A549 (cell line): ENCODE results near the gene ATG16L1. TPM values are rescaled to one million over a fixed set of nuclear protein-coding genes. Genes with fewer than 3 reads are reported as not detected.

Source experiments
- ATAC-seq, 2 experiments: fragments of 200-7000 bp in 1 of 2; fragments of >200 bp in 1 of 2; cut with Nextera tagmentation in 1 of 2; cut with Tn5 transposase in 1 of 2; 3 replicates each; pipeline versions ENCODE4 v1.8.0 to v1.9.1; 2018 to 2020; ENCODE audit warnings: mild to moderate bottlenecking in 1 of 2, moderate library complexity in 1 of 2
- CTCF ChIA-PET: fragments of 300-600 bp; sonication (Branson Sonifier 250); formaldehyde crosslinking; extraction: SDS; loops from one replicate; lab custom pipeline; 2021; ENCODE audit warnings: antibody characterized with exemption, inconsistent platforms; lab: Yijun Ruan, JAX
- POLR2A ChIA-PET: fragments of 350-600 bp; formaldehyde crosslinking; extraction: SDS; loops from one replicate; lab custom pipeline; 2021; ENCODE audit warnings: antibody characterized with exemption, inconsistent platforms; lab: Yijun Ruan, JAX
- DNase-seq, 2 experiments: peaks; one replicate each; pipeline versions ENCODE4 v3.0.0 to v3.0.0-alpha.2; 2011 to 2016; ENCODE audit warnings: low read depth in 1 of 2, low spot score in 1 of 2
- FAIRE-seq: peaks from 2 replicates; lab custom pipeline; 2011; peaks lifted over from hg19 to GRCh38; lab: Jason Lieb, UNC
- H3K27ac ChIP-seq, 2 experiments: fragments of >200 bp; sonication (Bioruptor Twin); formaldehyde crosslinking; 3 replicates each; pipeline ENCODE4 v1.5.1; 2016 to 2017
- H3K4me1 ChIP-seq: fragments of >200 bp; sonication (Bioruptor Twin); formaldehyde crosslinking; 3 replicates; pipeline ENCODE4 v1.6.1; 2016
- H3K4me2 ChIP-seq: fragments of >200 bp; sonication (Bioruptor Twin); formaldehyde crosslinking; 3 replicates; pipeline ENCODE4 v1.6.1; 2016
- H3K4me3 ChIP-seq: fragments of >200 bp; sonication (Bioruptor Twin); formaldehyde crosslinking; 3 replicates; pipeline ENCODE4 v1.5.1; 2016
- H3K9me3 ChIP-seq: fragments of >200 bp; sonication (Bioruptor Twin); formaldehyde crosslinking; 3 replicates; pipeline ENCODE4 v1.6.1; 2016
- BCL3 ChIP-seq: fragments of >200 bp; sonication (Bioruptor Twin); formaldehyde crosslinking; IDR thresholded peaks from 3 replicates; pipeline ENCODE4 v1.6.1; 2016
- CEBPB ChIP-seq, 2 experiments: fragments of >200 bp in 1 of 2; sonication (Bioruptor Twin) in 1 of 2; formaldehyde crosslinking in 1 of 2; IDR thresholded peaks; 2 replicates each; pipeline ENCODE4 v1.6.1; 2012 to 2016
- CHD2 ChIP-seq: fragments of 150-350 bp; IDR thresholded peaks from 2 replicates; pipeline ENCODE4 v1.6.1; 2014; ENCODE audit warnings: low read length; ENCODE audit not compliant: partially characterized antibody
- CHD4 ChIP-seq: fragments of 200-600 bp; sonication (generic); IDR thresholded peaks from 2 replicates; pipeline ENCODE4 v1.6.1; 2016; ENCODE audit warnings: antibody characterized with exemption, mild to moderate bottlenecking, borderline replicate concordance
- EHMT2 ChIP-seq: fragments of 200-600 bp; sonication (generic); IDR thresholded peaks from 2 replicates; pipeline ENCODE4 v1.6.1; 2016; ENCODE audit warnings: antibody characterized with exemption, low read depth, mild to moderate bottlenecking, moderate library complexity
- ESRRA ChIP-seq: fragments of 150-350 bp; IDR thresholded peaks from 2 replicates; pipeline ENCODE4 v1.6.1; 2014; ENCODE audit warnings: mild to moderate bottlenecking, low read length, borderline replicate concordance
- FOSB ChIP-seq: fragments of 250-450 bp; sonication (Bioruptor Pico); IDR thresholded peaks from 2 replicates; pipeline ENCODE4 v1.5.0; 2020; ENCODE audit warnings: mild to moderate bottlenecking, moderate library complexity
- FOSL2 ChIP-seq, 2 experiments: fragments of 450-650 bp in 1 of 2; fragments of >200 bp in 1 of 2; sonication (Bioruptor Twin) in 1 of 2; formaldehyde crosslinking; IDR thresholded peaks; 2 replicates each; pipeline versions ENCODE4 v1.5.0 to v1.6.1; 2016 to 2020; ENCODE audit warnings: mild to moderate bottlenecking in 1 of 2, moderate library complexity in 1 of 2
- HDAC2 ChIP-seq: fragments of 200-600 bp; sonication (generic); IDR thresholded peaks from 2 replicates; pipeline ENCODE4 v1.6.1; 2016
- HES2 ChIP-seq: fragments of >200 bp; sonication (Bioruptor Twin); formaldehyde crosslinking; IDR thresholded peaks from 2 replicates; pipeline ENCODE4 v1.6.1; 2016
- HOXB13 ChIP-seq: fragments of 250-450 bp; sonication (Bioruptor Pico); IDR thresholded peaks from 2 replicates; pipeline ENCODE4 v1.5.0; 2020; ENCODE audit warnings: low read depth, mild to moderate bottlenecking, moderate library complexity
- HOXB5 ChIP-seq: fragments of 250-450 bp; sonication (Bioruptor Pico); IDR thresholded peaks from 2 replicates; pipeline ENCODE4 v1.5.0; 2020; ENCODE audit warnings: mild to moderate bottlenecking, moderate library complexity
- KDM1A ChIP-seq: fragments of 200-600 bp; sonication (generic); IDR thresholded peaks from 2 replicates; pipeline ENCODE4 v1.6.1; 2016; ENCODE audit warnings: low read depth, mild to moderate bottlenecking
- POLR2AphosphoS2 ChIP-seq: conservative IDR thresholded peaks from 2 replicates; pipeline ENCODE4 v1.6.1; 2012; ENCODE audit warnings: low read length, improper control_type of control experiment, inconsistent platforms
- RAD21 ChIP-seq, 2 experiments: fragments of >200 bp in 1 of 2; sonication (Bioruptor Twin) in 1 of 2; formaldehyde crosslinking in 1 of 2; IDR thresholded peaks in 1 of 2; conservative IDR thresholded peaks in 1 of 2; 2 replicates in 1 of 2; 3 replicates in 1 of 2; pipeline ENCODE4 v1.6.1; 2012 to 2018; ENCODE audit warnings: inconsistent platforms in 1 of 2
- RCOR1 ChIP-seq: fragments of 150-350 bp; IDR thresholded peaks from 2 replicates; pipeline ENCODE4 v1.6.1; 2014; ENCODE audit warnings: antibody characterized with exemption, low read length, low read depth
- RFX5 ChIP-seq: fragments of 450-650 bp; IDR thresholded peaks from 2 replicates; pipeline ENCODE4 v1.7.1; 2014; ENCODE audit warnings: antibody characterized with exemption, mild to moderate bottlenecking, moderate library complexity
- RNF2 ChIP-seq: fragments of 200-600 bp; sonication (generic); IDR thresholded peaks from 2 replicates; pipeline ENCODE4 v1.6.1; 2016; ENCODE audit warnings: low read depth, mild to moderate bottlenecking, antibody characterized with exemption, moderate library complexity, borderline replicate concordance
- SMC3 ChIP-seq: fragments of >200 bp; sonication (Bioruptor Twin); formaldehyde crosslinking; IDR thresholded peaks from 3 replicates; pipeline ENCODE4 v1.6.1; 2018; ENCODE audit warnings: inconsistent platforms
- SREBF2 ChIP-seq: fragments of 450-650 bp; IDR thresholded peaks from 2 replicates; pipeline ENCODE4 v1.6.1; 2014; ENCODE audit warnings: mild to moderate bottlenecking, moderate library complexity
- TP53 ChIP-seq: fragments of 250-450 bp; sonication (Bioruptor Pico); IDR thresholded peaks from 2 replicates; pipeline ENCODE4 v1.5.0; 2021; ENCODE audit warnings: mild to moderate bottlenecking, moderate library complexity
- USF2 ChIP-seq: fragments of 450-650 bp; IDR thresholded peaks from 2 replicates; pipeline ENCODE4 v1.6.1; 2014; ENCODE audit warnings: antibody characterized with exemption
- ZC3H11A ChIP-seq: fragments of 450-650 bp; IDR thresholded peaks from 2 replicates; pipeline ENCODE4 v1.6.1; 2014; ENCODE audit warnings: antibody characterized with exemption, mild to moderate bottlenecking
- ZFP36 ChIP-seq: fragments of 450-650 bp; IDR thresholded peaks from 2 replicates; pipeline ENCODE4 v1.6.1; 2014; ENCODE audit warnings: borderline replicate concordance; ENCODE audit not compliant: partially characterized antibody
- WGBS: methylation state at CpG from one replicate; pipeline ENCODE4 v1.1.6; 2017; ENCODE audit errors: missing lambda C conversion rate; 5-methylcytosine and 5-hydroxymethylcytosine counted together
- polyA plus RNA-seq, 4 experiments: library from polyadenylated mRNA; depleted of rRNA in 3 of 4; stranded (reverse); fragments of >200 nt; fragmentation: RNase III in 1 of 4; extraction: RNeasy Plus Mini Kit Qiagen cat#74134 plus additional on column Dnase treatment in 1 of 4; gene quantifications; 2 replicates in 3 of 4; 3 replicates in 1 of 4; pipeline ENCODE4 v1.2.3, GENCODE V29; 2011 to 2017
- TF ChIP-seq, protein P1 (sequence below): fragments of >200 bp; sonication (Bioruptor Twin); formaldehyde crosslinking; IDR thresholded peaks from 3 replicates; pipeline ENCODE4 v1.5.1; 2016
- TF ChIP-seq, protein P2 (sequence below): fragments of 250-450 bp; sonication (Bioruptor Pico); IDR thresholded peaks from 2 replicates; pipeline ENCODE4 v1.5.0; 2020; ENCODE audit warnings: low read depth, mild to moderate bottlenecking, moderate library complexity
- TF ChIP-seq, protein P3 (sequence below): IDR thresholded peaks from 2 replicates; pipeline ENCODE4 v1.6.1; 2012
- TF ChIP-seq, protein P4 (sequence below): IDR thresholded peaks from 2 replicates; pipeline ENCODE4 v1.6.1; 2012; ENCODE audit warnings: low read depth, borderline replicate concordance

ATG16L1 gene
- polyA plus RNA-seq, 2 of the 4 experiments (the other 2 are of a cell fraction), result 45.1 to 70.9 TPM

GRCh38 chr2:233255151-233255550 lies 3.7 kb downstream of the ATG16L1 start:
- H3K4me2 ChIP-seq, result peak overlapping the region; percentile 85
- no peak overlapping the region for H3K4me3 ChIP-seq
- FAIRE-seq, result no peak
- ATAC-seq, result no peak
- no peak for TF ChIP-seq HOXB5 (CRISPR knock-in tag)
- TF ChIP-seq, protein P1, sequence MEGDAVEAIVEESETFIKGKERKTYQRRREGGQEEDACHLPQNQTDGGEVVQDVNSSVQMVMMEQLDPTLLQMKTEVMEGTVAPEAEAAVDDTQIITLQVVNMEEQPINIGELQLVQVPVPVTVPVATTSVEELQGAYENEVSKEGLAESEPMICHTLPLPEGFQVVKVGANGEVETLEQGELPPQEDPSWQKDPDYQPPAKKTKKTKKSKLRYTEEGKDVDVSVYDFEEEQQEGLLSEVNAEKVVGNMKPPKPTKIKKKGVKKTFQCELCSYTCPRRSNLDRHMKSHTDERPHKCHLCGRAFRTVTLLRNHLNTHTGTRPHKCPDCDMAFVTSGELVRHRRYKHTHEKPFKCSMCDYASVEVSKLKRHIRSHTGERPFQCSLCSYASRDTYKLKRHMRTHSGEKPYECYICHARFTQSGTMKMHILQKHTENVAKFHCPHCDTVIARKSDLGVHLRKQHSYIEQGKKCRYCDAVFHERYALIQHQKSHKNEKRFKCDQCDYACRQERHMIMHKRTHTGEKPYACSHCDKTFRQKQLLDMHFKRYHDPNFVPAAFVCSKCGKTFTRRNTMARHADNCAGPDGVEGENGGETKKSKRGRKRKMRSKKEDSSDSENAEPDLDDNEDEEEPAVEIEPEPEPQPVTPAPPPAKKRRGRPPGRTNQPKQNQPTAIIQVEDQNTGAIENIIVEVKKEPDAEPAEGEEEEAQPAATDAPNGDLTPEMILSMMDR, result no peak
- TF ChIP-seq FOSB (CRISPR knock-in tag), result no peak
- no peak for TF ChIP-seq BCL3
- no peak for TF ChIP-seq SREBF2
- TF ChIP-seq POLR2AphosphoS2, result no peak
- no peak for TF ChIP-seq CHD2
- TF ChIP-seq RFX5, result no peak
- no peak for TF ChIP-seq ZC3H11A
- no peak for TF ChIP-seq EHMT2
- no peak for TF ChIP-seq RCOR1
- no peak for TF ChIP-seq USF2
- TF ChIP-seq KDM1A, result no peak
- 90% methylated on average over 11 of the region's 11 CpGs for WGBS
- CTCF ChIA-PET, result interaction anchor here (2.0 to 5.8 kb wide), 2 partner anchors 8 to 379 kb away, joined by 4 to 49 read pairs; no protein-coding TSS in a partner anchor
- POLR2A ChIA-PET, result no interaction called here
- no peak for DNase-seq
- H3K4me1 ChIP-seq, result peaks cover 42% of the 10 kb centered on the region
- H3K27ac ChIP-seq, result no peak overlapping the region
- H3K9me3 ChIP-seq, result no peaks in the 10 kb centered on the region

- CTCF ChIA-PET, result no interaction called here
- TF ChIP-seq, protein P2, sequence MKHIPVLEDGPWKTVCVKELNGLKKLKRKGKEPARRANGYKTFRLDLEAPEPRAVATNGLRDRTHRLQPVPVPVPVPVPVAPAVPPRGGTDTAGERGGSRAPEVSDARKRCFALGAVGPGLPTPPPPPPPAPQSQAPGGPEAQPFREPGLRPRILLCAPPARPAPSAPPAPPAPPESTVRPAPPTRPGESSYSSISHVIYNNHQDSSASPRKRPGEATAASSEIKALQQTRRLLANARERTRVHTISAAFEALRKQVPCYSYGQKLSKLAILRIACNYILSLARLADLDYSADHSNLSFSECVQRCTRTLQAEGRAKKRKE (CRISPR knock-in tag), result no peak
- TF ChIP-seq KDM1A, result no peak
- no peak for TF ChIP-seq SMC3
- Histone ChIP-seq H3K4me3 (no peak overlapping the region), H3K27ac (no peak overlapping the region), H3K4me1 (peaks cover 42% of the 10 kb centered on the region), H3K9me3 (no peaks in the 10 kb centered on the region), H3K4me2 (peak overlapping the region; percentile 85; the same call in 1 of the 3 replicates)
- FAIRE-seq, result no peak
- POLR2A ChIA-PET, result no interaction called here
- no peak for DNase-seq
- WGBS, result 91% methylated on average over 4 of the region's 4 CpGs
- no peak for ATAC-seq
These were observed 4.6 kb downstream of the ATG16L1 start for GRCh38 chr2:233256048-233256447.

DNA sequence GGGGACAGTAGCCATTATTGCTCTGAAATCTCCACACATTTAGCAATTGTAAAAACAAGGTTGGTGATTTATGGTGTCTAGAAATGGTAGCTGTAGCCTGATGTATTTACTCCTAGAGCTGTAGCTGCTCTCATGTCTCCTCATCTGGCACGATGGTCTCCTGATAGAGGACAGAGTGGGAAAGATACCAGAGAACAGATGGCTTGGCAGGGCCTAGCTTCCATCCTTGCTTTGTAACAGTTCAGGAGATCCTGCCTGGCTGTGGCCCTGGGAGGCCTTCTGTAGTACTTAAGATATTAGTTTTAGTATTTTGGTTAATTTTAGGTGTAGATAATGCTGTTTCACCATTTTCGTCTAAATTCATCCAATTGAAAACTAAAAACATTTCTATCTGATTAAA lies 6.7 kb downstream of the ATG16L1 start:
- no peaks in the 10 kb centered on the region for H3K9me3 ChIP-seq
- H3K4me3 ChIP-seq, result no peak overlapping the region
- ATAC-seq, result no peak
- CTCF ChIA-PET, result interaction anchor here (1.2 kb wide), 1 partner anchor 9 kb away, joined by 3 read pairs; no protein-coding TSS in a partner anchor
- DNase-seq, result no peak
- no peak overlapping the region for H3K27ac ChIP-seq
- POLR2A ChIA-PET, result no interaction called here
- H3K4me2 ChIP-seq, result no peak overlapping the region
- FAIRE-seq, result no peak
- 95% methylated on average over 2 of the region's 2 CpGs for WGBS
- H3K4me1 ChIP-seq, result peaks cover 36% of the 10 kb centered on the region
- TF ChIP-seq RAD21 (conservative IDR thresholded peaks at IDR 0.05 in 1 of 2, IDR thresholded peaks at IDR 0.05 in 1 of 2) (no peak), HDAC2 (no peak), RNF2 (no peak), CHD4 (no peak), SREBF2 (no peak), ZFP36 (no peak), TP53 (no peak), HOXB13 (CRISPR knock-in tag) (no peak), ESRRA (no peak), RCOR1 (no peak), CEBPB (IDR thresholded peaks at IDR 0.05) (no peak), FOSL2 (IDR thresholded peaks at IDR 0.05) (no peak), FOSL2 (CRISPR knock-in tag; IDR thresholded peaks at IDR 0.05) (no peak), HES2 (no peak)
- TF ChIP-seq, protein P3, sequence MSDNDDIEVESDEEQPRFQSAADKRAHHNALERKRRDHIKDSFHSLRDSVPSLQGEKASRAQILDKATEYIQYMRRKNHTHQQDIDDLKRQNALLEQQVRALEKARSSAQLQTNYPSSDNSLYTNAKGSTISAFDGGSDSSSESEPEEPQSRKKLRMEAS, result no peak
- TF ChIP-seq, protein P4, sequence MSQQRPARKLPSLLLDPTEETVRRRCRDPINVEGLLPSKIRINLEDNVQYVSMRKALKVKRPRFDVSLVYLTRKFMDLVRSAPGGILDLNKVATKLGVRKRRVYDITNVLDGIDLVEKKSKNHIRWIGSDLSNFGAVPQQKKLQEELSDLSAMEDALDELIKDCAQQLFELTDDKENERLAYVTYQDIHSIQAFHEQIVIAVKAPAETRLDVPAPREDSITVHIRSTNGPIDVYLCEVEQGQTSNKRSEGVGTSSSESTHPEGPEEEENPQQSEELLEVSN, result no peak
- TF ChIP-seq, protein P2 (CRISPR knock-in tag), result no peak
